Endometrial microvascular endothelial cells (primary cell): ENCODE results near the gene RNF43. TPM values are rescaled to one million over a fixed set of nuclear protein-coding genes. Genes with fewer than 3 reads are reported as not detected.

Experiments used
- in situ Hi-C: cut with HindIII; loops from 2 replicates; pipeline ENCODE4 v1.10.0; 2017; ENCODE audit warnings: low sequenced_read_pairs, low pct_unique_long_range_greater_than_20kb; ENCODE audit errors: inconsistent ontology term
- total RNA-seq: library from RNA; depleted of rRNA; stranded (reverse); fragments of >200 nt; gene quantifications from one replicate; pipeline ENCODE4 v1.2.3, GENCODE V29; 2015; ENCODE audit errors: inconsistent ontology term

The RNF43 gene
- total RNA-seq, 1 donor from 2014 or later, result not detected

- in situ Hi-C loops, result no loop called here
These were observed 46.6 kb downstream of the RNF43 start for GRCh38 chr17:58370716-58371115.

GRCh38 chr17:58370309-58370708, 47.0 kb downstream of the RNF43 start:
- in situ Hi-C loops, result no loop called here

GRCh38 chr17:58369214-58370031, 47.9 kb downstream of the RNF43 start:
- in situ Hi-C loops, result no loop called here

- in situ Hi-C loops, result no loop called here
These were observed 48.5 kb downstream of the RNF43 start for GRCh38 chr17:58368860-58369213.

Other genes with a start within 250 kb of the RNF43 start
- not detected for gene EPX, start 224.8 kb downstream of the RNF43 start, total RNA-seq
- 15.9 TPM for gene MKS1, start 198.3 kb downstream of the RNF43 start, total RNA-seq
- gene LPO, start 178.9 kb downstream of the RNF43 start, total RNA-seq, result not detected
- gene MPO, start 136.6 kb downstream of the RNF43 start, total RNA-seq, result not detected
- not detected for gene TSPOAP1, start 88.7 kb downstream of the RNF43 start, total RNA-seq
- 54.6 TPM for gene SUPT4H1, start 65.3 kb downstream of the RNF43 start, total RNA-seq
- not detected for gene HSF5, start 70.9 kb upstream of the RNF43 start, total RNA-seq
- 36.2 TPM for gene MTMR4, start 97.1 kb upstream of the RNF43 start, total RNA-seq